ENCODE results near the gene MSH5. TPM values are rescaled to one million over a fixed set of nuclear protein-coding genes. Genes with fewer than 3 reads are reported as not detected.

Gene MSH5
- total and polyA plus RNA-seq, 2 of the 13 experiments (the other 11 are each of a cell fraction or from before 2014, with no cell fraction given) = 10.2 to 38.7 TPM

DNA sequence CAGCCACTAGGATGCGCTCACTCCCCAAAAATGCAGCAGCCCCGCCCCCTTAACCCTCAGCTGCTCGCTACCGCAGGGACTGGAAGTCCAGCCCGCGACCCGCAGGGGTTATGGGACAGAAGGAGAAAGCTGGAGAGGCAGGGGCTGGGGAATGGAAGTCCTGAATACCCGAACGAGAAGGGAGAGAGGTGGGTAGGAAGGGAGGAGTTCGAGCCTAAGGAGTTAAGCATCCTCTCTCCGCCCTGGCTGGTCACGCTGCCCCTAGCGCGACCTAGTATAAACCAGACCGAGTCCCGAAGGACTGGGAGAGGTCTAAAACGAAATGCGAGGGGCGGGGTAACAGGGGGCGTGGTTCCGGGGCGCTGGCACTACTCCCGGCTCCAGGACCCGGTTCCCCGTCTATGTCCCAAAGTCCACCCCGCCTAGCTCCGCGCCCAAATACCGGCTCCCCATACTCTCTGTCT is 10.3 kb upstream of the MSH5 start (continued):
- TF ChIP-seq, protein P1, sequence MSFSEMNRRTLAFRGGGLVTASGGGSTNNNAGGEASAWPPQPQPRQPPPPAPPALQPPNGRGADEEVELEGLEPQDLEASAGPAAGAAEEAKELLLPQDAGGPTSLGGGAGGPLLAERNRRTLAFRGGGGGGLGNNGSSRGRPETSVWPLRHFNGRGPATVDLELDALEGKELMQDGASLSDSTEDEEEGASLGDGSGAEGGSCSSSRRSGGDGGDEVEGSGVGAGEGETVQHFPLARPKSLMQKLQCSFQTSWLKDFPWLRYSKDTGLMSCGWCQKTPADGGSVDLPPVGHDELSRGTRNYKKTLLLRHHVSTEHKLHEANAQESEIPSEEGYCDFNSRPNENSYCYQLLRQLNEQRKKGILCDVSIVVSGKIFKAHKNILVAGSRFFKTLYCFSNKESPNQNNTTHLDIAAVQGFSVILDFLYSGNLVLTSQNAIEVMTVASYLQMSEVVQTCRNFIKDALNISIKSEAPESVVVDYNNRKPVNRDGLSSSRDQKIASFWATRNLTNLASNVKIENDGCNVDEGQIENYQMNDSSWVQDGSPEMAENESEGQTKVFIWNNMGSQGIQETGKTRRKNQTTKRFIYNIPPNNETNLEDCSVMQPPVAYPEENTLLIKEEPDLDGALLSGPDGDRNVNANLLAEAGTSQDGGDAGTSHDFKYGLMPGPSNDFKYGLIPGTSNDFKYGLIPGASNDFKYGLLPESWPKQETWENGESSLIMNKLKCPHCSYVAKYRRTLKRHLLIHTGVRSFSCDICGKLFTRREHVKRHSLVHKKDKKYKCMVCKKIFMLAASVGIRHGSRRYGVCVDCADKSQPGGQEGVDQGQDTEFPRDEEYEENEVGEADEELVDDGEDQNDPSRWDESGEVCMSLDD (CRISPR knock-in tag; IDR thresholded peaks at IDR 0.05; ENCODE audit: borderline replicate concordance) = peak; percentile 96
- TF ChIP-seq, protein P2, sequence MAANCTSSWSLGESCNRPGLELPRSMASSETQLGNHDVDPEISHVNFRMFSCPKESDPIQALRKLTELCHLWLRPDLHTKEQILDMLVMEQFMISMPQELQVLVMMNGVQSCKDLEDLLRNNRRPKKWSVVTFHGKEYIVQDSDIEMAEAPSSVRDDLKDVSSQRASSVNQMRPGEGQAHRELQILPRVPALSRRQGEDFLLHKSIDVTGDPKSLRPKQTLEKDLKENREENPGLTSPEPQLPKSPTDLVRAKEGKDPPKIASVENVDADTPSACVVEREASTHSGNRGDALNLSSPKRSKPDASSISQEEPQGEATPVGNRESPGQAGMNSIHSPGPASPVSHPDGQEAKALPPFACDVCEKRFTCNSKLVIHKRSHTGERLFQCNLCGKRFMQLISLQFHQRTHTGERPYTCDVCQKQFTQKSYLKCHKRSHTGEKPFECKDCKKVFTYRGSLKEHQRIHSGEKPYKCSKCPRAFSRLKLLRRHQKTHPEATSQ (CRISPR knock-in tag; IDR thresholded peaks at IDR 0.05; ENCODE audit: borderline replicate concordance) = no peak
- TF ChIP-seq, protein P3, sequence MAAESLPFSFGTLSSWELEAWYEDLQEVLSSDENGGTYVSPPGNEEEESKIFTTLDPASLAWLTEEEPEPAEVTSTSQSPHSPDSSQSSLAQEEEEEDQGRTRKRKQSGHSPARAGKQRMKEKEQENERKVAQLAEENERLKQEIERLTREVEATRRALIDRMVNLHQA (CRISPR knock-in tag; IDR thresholded peaks at IDR 0.05) = no peak
- TF ChIP-seq HMGA1 (CRISPR knock-in tag; conservative IDR thresholded peaks at IDR 0.05) = no peak
- TF ChIP-seq GTF2F1 (IDR thresholded peaks at IDR 0.05; ENCODE audit: low read length) = no peak
- no peak for TF ChIP-seq NBN (conservative IDR thresholded peaks at IDR 0.05)
- peak; percentile 78; the same call in 1 of the 2 replicates for TF ChIP-seq SMAD3 (CRISPR knock-in tag; IDR thresholded peaks at IDR 0.05)
- TF ChIP-seq, protein P4, sequence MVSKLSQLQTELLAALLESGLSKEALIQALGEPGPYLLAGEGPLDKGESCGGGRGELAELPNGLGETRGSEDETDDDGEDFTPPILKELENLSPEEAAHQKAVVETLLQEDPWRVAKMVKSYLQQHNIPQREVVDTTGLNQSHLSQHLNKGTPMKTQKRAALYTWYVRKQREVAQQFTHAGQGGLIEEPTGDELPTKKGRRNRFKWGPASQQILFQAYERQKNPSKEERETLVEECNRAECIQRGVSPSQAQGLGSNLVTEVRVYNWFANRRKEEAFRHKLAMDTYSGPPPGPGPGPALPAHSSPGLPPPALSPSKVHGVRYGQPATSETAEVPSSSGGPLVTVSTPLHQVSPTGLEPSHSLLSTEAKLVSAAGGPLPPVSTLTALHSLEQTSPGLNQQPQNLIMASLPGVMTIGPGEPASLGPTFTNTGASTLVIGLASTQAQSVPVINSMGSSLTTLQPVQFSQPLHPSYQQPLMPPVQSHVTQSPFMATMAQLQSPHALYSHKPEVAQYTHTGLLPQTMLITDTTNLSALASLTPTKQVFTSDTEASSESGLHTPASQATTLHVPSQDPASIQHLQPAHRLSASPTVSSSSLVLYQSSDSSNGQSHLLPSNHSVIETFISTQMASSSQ (IDR thresholded peaks at IDR 0.05; ENCODE audit: low read depth) = no peak; the same call in 1 of the 2 replicates
- TF ChIP-seq, protein P4 (CRISPR knock-in tag; IDR thresholded peaks at IDR 0.05; ENCODE audit: borderline replicate concordance) = peak; percentile 14; the same call in 1 of the 2 replicates
- TF ChIP-seq, protein P5, sequence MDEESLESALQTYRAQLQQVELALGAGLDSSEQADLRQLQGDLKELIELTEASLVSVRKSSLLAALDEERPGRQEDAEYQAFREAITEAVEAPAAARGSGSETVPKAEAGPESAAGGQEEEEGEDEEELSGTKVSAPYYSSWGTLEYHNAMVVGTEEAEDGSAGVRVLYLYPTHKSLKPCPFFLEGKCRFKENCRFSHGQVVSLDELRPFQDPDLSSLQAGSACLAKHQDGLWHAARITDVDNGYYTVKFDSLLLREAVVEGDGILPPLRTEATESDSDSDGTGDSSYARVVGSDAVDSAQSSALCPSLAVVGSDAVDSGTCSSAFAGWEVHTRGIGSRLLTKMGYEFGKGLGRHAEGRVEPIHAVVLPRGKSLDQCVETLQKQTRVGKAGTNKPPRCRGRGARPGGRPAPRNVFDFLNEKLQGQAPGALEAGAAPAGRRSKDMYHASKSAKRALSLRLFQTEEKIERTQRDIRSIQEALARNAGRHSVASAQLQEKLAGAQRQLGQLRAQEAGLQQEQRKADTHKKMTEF (CRISPR knock-in tag; IDR thresholded peaks at IDR 0.05) = peak; percentile 73
- no peak for TF ChIP-seq ZBTB8A (CRISPR knock-in tag; IDR thresholded peaks at IDR 0.05; ENCODE audit: borderline replicate concordance, low read depth)
- TF ChIP-seq ZNF878 (CRISPR knock-in tag; IDR thresholded peaks at IDR 0.05) = no peak
- no peak for TF ChIP-seq ZNF260 (CRISPR knock-in tag; IDR thresholded peaks at IDR 0.05; ENCODE audit: borderline replicate concordance, low read depth)
- TF ChIP-seq, protein P6, sequence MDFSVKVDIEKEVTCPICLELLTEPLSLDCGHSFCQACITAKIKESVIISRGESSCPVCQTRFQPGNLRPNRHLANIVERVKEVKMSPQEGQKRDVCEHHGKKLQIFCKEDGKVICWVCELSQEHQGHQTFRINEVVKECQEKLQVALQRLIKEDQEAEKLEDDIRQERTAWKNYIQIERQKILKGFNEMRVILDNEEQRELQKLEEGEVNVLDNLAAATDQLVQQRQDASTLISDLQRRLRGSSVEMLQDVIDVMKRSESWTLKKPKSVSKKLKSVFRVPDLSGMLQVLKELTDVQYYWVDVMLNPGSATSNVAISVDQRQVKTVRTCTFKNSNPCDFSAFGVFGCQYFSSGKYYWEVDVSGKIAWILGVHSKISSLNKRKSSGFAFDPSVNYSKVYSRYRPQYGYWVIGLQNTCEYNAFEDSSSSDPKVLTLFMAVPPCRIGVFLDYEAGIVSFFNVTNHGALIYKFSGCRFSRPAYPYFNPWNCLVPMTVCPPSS (IDR thresholded peaks at IDR 0.05) = no peak
- TF ChIP-seq, protein P7, sequence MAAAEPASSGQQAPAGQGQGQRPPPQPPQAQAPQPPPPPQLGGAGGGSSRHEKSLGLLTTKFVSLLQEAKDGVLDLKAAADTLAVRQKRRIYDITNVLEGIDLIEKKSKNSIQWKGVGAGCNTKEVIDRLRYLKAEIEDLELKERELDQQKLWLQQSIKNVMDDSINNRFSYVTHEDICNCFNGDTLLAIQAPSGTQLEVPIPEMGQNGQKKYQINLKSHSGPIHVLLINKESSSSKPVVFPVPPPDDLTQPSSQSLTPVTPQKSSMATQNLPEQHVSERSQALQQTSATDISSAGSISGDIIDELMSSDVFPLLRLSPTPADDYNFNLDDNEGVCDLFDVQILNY (CRISPR knock-in tag; conservative IDR thresholded peaks at IDR 0.05) = no peak
- TF ChIP-seq MXI1 (IDR thresholded peaks at IDR 0.05; ENCODE audit: borderline replicate concordance, low read depth, low read length) = peak; percentile 28; the same call in 1 of the 3 replicates
- no peak for TF ChIP-seq SETDB1 (CRISPR knock-in tag; IDR thresholded peaks at IDR 0.05; ENCODE audit: borderline replicate concordance)

Data from HepG2 (cell line).